PFSK-1 (cell line): ENCODE data around the gene GPC3.

Source experiments
- FOXP2 ChIP-seq: optimal IDR thresholded peaks from 2 replicates; pipeline ENCODE3; 2011; ENCODE audit warnings: borderline replicate concordance, control low read depth, inconsistent platforms; ENCODE audit not compliant: insufficient read depth; ENCODE audit errors: extremely low read length, extremely low read depth
- POLR2AphosphoS5 ChIP-seq: IDR thresholded peaks from 2 replicates; pipeline ENCODE4 v1.6.1; 2012; ENCODE audit warnings: low read depth, mild to moderate bottlenecking, control low read depth, low read length, moderate library complexity
- REST ChIP-seq, 2 experiments: IDR thresholded peaks; 2 replicates each; pipeline versions ENCODE4 v1.6.1 to v1.8.0; 2011 to 2012; ENCODE audit warnings: low read depth in 2 of 2, low read length in 2 of 2, control low read depth in 1 of 2, inconsistent platforms in 1 of 2, mild to moderate bottlenecking in 1 of 2, moderate library complexity in 1 of 2; ENCODE audit not compliant: insufficient read depth in 1 of 2
- SIN3A ChIP-seq: IDR thresholded peaks from 2 replicates; pipeline ENCODE4 v1.6.1; 2012; ENCODE audit warnings: mild to moderate bottlenecking, low read length, moderate library complexity, borderline replicate concordance; ENCODE audit not compliant: insufficient read depth
- TAF1 ChIP-seq: IDR thresholded peaks from 2 replicates; pipeline ENCODE4 v1.6.1; 2012; ENCODE audit warnings: low read length, control low read depth, borderline replicate concordance; ENCODE audit not compliant: insufficient read depth

Gene GPC3

GRCh38 chrX:133888984-133889383, 96.4 kb downstream of the GPC3 start:
- no peak for TF ChIP-seq REST (IDR thresholded peaks at IDR 0.05; ENCODE audit: insufficient read depth in 1 of 2, low read depth in 2 of 2, low read length in 2 of 2)

GRCh38 chrX:133884430-133885394, 100.7 kb downstream of the GPC3 start:
- TF ChIP-seq TAF1 (no peak), REST (IDR thresholded peaks at IDR 0.05; ENCODE audit: insufficient read depth in 1 of 2, low read depth in 2 of 2, low read length in 2 of 2) (no peak), POLR2AphosphoS5 (no peak), FOXP2 (no peak), SIN3A (no peak)

GRCh38 chrX:133881893-133882292, 103.5 kb downstream of the GPC3 start:
- no peak for TF ChIP-seq REST (IDR thresholded peaks at IDR 0.05; ENCODE audit: insufficient read depth in 1 of 2, low read depth in 2 of 2, low read length in 2 of 2)
- TF ChIP-seq TAF1 = no peak
- TF ChIP-seq POLR2AphosphoS5 = no peak
- no peak for TF ChIP-seq FOXP2
- TF ChIP-seq SIN3A = no peak

GRCh38 chrX:133881007-133881406, 104.4 kb downstream of the GPC3 start:
- TF ChIP-seq SIN3A (no peak), TAF1 (no peak), REST (IDR thresholded peaks at IDR 0.05; ENCODE audit: insufficient read depth in 1 of 2, low read depth in 2 of 2, low read length in 2 of 2) (no peak), FOXP2 (no peak), POLR2AphosphoS5 (no peak)
